GM19240 (cell line): Measurements from ENCODE around the gene HP1BP3.

Experiments
- DNase-seq: peaks from one replicate; pipeline ENCODE4 v3.0.0; 2011; ENCODE audit warnings: low spot score; ENCODE audit not compliant: insufficient read length

The HP1BP3 gene

DNA sequence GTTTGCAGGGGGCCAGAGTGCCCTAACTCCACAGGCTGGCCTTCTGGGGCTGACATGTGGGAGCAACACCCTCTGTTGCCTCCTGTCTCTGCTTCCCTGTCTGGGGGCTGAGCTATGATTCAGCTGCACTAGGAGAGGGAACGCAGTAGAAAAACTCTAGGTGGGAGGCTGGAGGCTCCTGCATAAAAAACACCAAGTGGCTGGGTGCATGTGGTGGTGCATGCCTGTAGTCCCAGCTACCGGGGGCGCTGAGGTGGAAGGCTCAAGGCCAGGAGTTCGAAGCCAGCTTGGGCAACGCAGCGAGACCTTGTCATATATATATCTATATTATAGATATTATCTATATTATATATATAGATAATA is 74.9 kb downstream of the HP1BP3 start:
- DNase-seq: no peak

DNA sequence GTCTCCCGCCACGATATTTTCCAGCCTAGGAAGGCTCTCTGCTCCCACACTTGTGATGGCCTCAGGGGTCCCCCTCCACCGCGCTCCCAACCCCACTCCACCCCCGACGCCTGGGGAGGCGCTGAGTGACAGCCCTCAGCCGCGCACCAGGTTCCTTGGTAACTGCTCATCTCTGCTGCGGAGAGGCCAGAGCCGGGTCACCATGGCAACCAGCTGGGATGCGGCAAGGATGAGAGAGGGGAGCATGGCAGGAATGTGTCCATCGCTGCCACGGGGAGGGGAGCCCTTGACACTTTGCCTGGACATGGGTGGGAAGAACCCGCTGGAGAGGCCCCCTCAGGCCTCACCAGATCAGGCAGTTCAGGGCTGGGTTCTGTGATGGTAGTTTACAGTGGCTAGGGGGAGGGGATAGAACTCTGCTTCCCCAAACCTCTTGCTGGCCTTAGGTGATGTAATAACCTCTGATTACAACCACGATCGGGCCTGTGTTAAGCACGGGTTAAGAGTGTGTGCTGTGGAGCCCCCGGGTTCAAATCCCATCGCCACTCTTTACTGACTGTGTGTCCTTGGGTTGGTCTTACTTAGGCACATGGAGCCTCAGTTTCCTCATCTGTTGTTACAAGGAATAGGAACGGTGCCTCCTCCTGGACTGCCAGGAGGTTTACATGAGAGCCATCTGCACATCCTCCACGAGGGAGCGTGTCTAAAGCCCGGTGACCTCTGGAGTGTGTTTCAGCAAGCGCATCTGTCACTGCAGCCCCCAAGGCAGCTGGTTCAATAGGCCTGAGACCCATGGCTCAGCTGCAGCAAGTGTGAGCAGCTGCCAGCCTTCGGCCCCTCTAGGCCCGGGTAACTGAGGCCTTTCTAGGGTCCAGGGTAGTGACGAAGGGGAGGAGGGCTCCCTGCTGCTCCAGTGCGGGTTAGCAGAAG is 75.6 kb downstream of the HP1BP3 start:
- DNase-seq: no peak

DNA sequence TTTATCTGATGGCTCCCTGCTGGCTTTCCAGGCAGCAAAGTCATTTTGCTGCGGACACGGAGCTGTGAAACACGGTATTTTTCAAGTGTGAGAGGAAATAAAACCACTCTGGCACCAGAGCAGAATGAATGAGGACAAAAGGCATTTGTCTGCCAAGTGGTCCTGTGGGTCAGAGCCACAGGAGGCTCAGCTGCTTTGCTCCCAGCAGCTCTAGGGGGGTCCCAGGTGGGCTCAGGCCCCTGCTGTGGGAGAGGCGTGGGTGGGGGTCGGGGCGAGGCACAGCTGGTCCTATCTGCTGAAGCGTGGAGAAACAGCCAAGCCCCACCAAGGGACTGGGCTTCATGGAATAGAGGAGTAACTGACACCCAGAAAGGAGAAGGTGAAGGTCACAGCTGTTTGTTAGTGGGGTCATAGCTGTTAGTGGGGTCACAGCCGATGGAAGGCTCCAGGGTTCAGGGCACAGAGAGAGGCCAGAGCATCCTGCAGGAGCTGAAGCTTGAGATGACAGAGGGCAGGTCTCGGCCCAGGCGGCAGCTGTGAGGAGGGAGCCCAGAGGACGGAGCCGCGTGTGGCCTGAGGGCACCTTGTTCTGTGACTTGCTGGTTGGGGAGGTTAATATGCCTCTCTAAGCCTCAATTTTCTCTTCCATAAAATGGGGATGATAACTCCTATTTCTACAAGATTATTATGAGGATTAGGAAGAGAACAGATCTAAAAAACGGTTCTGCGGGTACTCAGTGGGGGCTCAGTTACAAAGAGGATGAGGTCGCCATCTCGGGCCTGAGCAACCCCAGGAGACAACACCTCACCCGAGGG is 76.4 kb downstream of the HP1BP3 start:
- DNase-seq: no peak

DNA sequence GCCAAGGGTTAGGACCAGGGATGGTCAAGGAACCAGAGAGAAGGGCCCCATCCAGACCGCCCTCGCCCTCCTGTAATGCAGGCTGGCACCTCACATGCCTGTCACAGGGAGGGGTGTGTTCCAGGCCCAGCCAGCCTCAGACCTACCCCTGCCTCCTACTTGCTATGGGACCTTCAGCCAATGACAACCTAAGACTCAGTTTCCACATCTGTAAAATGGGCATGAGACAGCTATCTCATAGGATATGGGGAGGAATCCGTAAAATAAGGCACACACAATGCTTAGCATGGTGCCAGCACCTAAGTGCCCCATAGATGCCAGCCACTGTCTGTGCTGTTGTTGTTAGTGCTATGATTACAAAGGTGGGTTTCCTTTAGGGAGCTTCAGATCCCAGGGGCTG is 77.2 kb downstream of the HP1BP3 start:
- no peak for DNase-seq

DNA sequence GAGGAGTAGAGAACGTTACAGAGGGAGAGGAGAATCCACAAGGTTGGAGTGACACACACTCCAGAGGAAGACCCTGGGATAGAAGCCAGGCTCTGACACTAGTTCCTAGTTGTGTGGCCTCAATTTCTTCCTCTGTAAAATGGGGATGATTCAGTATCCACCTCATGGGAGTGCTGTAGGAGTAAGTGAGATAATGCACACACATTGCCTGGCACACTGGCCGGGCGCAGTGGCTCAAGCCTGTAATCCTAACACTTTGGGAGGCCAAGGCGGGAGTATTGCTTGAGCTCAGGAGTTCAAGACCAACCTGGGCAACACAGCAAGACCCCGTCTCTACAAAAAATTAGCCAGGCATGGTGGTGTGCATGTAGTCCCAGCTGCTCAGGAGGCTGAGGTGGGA is 78.2 kb downstream of the HP1BP3 start:
- DNase-seq: no peak

DNA sequence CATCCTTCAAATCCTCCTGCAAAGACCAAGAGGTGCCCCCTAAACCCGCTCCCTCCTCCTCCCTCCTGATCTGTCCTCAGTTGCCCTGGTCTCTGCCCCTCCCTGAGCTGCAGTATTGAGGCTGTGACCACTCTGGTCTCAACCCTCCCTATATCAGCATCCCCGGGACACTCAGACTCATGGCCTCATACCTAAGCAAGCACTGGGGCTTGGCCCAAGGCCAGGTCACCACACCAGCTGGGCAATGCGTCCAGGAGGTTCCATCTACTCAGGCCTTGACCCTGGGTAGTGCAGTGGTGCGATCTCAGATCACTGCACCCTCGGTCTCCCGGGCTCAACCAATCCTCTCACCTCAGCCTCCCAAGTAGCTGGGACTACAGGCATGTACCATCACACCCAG is 79.0 kb downstream of the HP1BP3 start:
- no peak for DNase-seq

DNA sequence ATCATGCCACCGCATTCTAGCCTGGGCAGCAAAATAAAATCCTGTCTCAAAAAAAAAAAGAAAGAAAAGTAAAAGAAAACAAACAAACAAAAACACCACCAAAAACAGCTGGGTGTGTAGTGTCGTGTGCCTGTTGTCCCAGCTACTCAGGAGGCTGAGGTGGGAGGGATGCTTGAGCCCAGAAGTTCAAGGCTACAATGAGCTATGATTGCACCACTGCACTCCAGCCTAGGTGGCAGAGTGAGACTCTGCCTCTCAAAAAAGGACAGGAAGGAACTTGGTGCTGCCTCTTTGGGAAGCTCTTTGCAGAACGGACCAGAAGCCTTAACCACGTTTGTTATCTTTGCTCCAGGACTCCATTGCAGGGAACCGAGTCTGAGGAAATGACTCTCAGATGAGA is 80.3 kb downstream of the HP1BP3 start:
- DNase-seq: no peak

DNA sequence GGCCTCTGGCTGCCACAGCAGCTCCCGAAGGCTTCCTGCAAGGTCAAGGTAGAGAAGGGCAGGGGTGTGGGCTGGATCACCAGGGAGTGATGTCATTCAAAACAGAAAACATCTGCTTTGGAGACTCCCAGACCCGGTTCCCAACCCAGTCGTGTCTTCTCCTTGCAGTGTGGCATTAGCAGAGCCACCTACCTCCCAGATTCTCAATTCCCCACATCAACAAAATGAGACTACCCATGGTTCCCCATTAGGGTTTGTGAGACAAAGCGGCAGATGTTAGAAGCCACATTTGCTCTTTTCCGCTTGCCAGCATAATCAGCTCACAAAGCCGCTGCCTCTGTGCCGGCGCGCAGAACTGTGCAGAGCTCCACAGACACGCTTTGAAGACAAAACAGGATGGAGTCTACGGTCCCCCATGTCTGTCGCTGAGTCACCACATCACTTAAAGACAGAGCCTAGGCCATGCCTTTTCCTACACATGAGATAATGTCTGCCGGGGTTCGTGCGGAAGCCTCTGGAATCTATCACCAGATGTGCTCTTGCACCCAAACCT is 81.8 kb downstream of the HP1BP3 start:
- DNase-seq: no peak

DNA sequence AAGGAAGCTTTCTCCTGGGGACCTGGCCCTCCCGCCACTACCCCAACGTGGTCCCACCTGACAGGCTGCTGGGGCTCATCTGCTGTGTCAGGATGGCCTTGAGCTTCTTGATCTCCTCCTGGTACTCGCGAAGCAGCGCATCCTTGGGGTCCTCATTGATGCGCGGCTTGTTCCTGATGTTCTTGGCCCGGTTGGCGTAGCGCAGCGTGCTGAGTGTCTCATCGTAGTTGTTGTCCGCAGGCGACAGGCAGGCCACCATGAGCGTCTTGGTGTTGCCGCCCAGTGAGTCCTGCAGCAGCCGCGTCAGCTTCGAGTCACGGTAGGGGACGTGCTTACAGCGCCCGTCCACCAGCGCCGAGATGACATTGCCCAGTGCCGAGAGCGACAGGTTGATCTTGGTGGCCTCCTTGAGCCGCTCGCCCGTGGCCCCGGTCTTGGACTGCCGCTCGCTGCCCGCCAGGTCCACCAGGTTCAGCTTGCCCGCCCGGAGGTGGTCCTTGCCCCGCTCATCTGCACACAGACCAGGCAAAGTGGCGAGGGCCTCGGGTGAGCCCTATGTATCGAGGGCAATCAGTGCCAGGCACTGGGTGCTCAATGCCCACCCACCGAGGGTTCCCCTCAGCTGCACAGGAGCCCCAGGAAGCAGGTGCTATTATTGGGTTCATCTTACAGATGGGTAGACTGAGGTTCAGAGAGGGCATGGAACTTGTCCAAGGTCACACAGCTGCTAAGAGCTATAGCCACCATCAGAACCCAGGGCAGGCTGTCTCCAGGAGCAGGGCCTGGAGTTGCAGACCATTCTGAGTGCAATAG is 82.5 kb downstream of the HP1BP3 start:
- no peak for DNase-seq

DNA sequence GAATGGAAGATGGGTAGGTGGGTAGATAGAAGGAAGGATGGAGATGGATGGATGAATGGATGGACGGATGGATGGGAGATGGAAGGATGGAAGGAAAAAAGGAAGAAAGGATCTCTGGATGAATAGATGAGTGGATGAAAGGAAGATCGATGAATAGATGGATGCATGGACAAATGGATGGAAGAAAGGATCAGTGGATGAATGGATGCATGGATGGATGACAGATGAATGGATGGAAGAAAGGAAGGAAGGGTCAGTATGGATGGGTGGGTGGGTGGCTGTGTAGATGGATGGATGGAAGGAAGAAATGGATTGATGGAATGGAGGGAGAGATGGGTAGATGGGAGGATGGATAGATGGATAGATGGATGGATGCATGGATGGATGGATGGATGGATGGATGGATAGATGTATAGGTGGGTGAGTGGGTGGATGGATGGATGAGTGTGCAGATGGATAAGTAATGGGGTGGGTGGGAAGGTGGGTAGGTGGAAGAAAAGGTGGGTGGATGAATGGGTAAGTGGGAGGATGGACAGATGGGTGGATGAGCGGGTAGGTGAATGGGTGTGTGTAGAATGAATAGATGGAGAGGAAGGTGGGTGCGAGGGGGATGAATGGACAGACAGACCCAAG is 83.9 kb downstream of the HP1BP3 start:
- no peak for DNase-seq

DNA sequence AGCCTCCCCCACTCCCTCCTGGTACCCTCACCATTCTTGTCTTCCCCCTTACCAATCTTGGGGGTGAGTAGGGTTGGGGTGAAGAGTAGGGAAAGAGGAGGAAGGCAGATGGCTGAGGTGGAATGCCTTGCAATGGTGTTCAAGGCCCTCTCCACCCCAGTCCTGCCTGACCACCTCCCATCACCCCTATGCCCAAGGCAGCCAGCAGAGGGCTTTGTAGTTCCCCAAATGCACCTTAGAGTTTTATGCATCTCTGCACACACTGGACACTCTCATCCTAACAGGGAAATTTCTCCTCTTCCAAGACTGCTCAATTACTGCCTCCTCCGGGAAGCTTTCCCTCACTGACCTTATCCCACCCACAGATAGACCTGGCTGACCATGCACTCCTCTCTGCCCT is 84.7 kb downstream of the HP1BP3 start:
- DNase-seq: no peak

DNA sequence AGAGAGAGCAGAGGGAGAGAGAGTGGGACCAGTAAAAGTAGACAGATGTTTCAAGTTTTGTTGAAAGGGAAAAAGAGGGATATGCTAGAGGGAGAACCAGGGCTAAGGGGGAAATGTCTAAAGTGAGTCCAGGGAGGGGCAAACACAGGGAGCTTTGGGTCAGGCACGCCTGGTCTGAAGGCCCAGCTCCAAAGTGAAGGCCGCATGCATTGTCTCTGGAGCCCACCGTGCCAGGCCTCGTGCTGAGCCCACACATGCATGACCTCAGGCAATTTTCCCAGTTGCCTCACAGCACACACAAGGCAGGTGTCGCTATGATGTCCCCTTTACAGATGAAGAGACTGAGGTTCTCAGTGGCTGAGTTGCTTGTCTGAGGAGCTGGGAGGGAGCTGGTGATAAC is 85.3 kb downstream of the HP1BP3 start:
- no peak for DNase-seq

DNA sequence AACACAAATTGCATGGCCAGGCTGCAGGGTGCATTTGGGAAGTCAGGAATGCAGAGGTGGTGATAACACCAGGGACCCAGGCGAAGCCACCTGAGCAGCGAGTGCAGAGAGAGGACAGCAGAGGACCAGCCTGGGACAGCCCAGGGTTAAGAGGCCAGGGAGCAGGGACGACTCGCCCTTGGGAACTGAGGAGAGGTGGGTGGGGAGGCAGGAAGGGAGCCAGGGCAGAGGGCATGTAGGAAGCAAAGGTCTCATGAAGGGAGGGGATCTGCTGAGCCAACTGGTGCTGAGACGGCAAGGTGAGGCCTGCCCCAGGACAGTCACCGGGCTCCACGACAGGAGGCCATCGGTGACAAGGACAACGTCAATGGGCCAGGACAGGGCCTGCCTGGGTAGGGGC is 85.7 kb downstream of the HP1BP3 start:
- DNase-seq: no peak

DNA sequence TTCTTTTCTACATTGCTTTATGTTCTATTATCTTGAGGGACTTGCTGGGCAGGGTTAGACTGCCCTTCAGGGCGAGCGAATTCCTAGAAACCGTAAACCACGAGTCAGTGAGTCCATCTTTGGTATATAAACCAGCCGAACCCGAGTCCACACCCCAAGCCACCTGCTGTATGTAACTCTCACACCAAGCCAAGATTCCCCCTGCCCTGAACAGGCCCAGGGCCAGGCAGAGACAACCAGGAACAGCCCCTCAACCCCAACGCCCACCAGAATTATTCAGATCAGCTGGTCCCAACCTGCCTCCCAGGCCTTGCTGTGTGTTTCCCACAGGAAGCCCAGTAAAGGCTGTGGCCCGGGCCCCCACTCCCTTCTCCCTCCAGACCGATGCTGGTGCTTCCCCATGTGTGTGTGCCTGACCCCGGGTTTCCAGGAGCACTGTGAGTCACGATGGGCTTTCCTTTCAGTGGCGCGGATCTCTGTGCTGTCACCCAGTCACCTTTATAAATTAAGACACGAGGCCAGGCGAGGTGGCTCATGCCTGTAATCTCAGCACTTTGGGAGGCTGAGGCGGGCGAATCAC is 86.4 kb downstream of the HP1BP3 start:
- DNase-seq: no peak

DNA sequence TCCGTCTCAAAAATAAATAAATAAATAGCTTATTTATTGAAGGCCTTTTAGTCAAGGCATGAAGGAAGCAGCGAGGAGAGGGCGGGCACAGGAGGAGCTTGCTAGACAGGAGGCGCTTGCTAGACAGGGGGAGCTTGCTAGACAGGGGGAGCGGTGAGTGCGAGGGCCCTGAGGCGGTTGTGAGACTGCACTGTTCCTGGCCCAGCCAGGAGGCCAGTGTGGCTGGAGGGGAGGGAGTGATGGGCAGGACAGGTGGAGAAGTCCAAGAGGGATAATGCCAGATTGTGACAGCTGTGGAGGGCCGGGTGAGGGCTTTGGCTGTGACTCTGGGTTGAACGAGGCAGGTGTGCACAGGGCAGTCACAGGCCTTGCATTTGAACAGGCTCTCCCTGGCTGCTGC is 87.5 kb downstream of the HP1BP3 start:
- no peak for DNase-seq

DNA sequence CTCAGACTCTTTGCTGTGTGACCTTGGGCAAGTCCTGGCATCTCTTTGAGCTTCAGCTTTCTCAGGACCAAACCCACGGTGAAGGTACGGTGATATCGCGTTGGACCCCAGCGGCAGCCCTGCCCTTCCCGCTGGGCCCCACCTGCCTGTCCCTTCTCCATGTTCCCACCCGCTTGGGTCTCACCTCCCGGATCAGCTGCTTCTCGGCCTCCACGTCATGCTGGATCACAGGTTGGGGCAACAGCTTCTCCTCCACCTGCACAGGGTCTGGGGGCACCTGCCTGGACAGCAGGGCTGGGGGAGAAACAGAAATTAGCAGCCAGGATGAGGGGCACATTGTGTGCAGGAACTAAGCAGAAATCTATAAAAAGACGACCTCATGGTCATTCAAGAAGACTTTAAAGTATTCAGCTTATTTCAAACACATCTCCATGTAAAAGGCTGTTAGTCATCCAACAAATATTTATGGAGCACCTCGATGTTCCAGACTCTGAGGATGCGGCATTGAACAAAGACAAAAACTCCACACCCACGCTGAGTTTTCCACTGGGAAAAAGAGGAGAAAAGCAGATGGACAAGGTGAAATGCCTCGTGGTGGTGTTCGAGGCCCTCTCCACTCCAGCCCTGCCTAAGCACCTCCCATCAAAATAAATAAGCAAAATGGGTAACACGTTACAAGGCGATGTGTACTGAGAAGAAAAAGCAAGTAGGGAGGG is 88.8 kb downstream of the HP1BP3 start:
- no peak for DNase-seq

DNA sequence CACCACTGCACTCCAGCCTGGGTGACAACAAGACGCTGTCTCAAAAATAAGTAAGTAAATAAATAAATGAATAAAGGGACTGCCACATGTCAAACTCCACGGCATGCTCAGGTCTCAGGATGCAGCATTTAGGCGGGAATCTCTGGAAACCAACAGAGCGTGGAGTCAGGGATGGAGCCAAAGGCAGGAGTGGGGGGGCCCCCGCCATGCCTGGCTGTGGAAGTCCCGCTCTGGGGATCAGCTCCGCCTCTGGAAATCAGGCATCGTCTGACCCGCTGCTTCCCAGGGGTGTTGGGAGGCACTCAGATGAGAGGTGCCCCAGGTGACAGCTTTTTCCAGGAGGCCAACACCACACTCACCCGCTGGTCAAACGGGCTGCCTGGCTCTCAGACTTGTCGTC is 89.5 kb downstream of the HP1BP3 start:
- no peak for DNase-seq

DNA sequence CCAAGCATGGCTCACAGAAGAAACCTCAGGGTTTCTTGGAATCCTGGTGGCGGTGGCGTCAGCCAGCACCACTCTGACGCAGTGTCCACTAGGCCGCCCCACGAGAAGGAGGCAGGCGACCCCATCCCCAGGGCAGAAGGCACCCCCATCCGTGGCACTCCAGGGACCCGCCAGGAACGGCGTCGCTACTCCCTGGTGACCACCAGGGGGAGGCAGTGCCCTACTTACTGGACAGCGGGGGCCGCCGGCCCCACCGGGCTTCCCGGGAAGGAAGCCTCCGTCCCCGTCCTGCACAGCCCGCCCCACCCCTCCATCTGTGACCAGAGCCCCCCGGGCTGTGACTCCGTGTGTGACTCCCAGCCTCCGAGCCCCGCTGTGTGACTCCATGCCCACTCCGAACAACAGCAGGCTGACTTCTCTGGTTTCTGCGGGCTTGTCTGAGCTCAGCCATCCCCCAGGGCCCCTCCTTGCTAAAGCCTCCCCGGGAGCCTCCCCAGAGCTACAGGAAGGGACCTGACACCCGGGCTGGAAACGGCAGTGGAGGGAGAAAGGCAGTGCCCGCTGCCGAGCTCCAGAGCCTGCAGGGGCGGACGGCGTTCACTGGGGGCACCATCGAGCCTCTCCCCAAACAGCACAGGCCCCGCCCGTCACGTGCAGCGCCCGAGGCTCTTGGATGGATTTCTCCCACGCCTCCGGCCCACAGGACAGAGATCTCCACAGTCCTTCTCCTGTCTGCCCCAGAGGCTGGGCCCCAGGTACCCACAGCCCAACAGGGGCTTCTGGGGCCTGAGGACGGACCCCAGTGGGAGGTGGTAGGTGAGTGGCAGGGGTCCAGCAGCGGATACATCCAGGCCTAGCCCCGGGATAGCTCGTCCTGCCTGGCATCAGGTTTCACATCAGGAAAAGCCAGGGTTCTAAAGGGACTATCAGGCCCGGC is 90.4 kb downstream of the HP1BP3 start:
- DNase-seq: peak; percentile 93

DNA sequence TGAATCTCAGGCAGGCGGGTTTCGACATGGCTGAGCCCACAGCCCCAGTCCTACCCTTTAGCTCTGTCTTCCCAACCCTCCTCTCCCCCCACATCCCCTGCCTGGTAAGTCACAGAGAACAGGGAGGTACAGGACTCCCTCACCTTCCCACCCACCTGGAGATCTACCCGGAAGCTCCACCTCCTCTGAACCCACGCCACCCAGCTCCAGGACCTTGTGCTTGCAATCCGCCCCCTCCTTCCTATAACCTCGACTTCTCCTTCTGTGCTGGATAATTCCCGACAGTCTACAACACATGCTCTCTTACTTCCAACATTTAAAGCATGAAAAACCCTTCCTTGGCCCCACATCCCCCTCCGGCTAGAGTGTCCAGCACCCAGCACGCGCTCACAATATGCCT is 91.6 kb downstream of the HP1BP3 start:
- no peak for DNase-seq
